PC-9 (cell line): ENCODE data around the gene ACO1. TPM values are rescaled to one million over a fixed set of nuclear protein-coding genes. Genes with fewer than 3 reads are reported as not detected.

Experiments
- BruUV-seq: library from RNA; stranded (reverse); fragments of 400-500 nt; replicated peaks from 2 replicates; lab custom pipeline; 2021; lab: Mats Ljungman, UMichigan
- CTCF ChIA-PET: fragments of 300-600 bp; sonication (Branson Sonifier 250); formaldehyde crosslinking; loops from one replicate; lab custom pipeline; 2022; ENCODE audit warnings: antibody characterized with exemption; lab: Charles Lee
- POLR2A ChIA-PET: fragments of 300-600 bp; sonication (Branson Sonifier 250); formaldehyde crosslinking; loops from one replicate; lab custom pipeline; 2022; ENCODE audit warnings: antibody characterized with exemption; ENCODE audit not compliant: unreplicated experiment; lab: Charles Lee
- DNase-seq, 2 experiments: peaks; one replicate each; pipeline versions ENCODE4 v3.0.0 to v3.0.0-alpha.2; 2015 to 2022; ENCODE audit warnings: mixed read lengths in 1 of 2
- H2AFZ ChIP-seq: fragments of 200-600 bp; sonication (generic); 2 replicates; pipeline ENCODE4 v1.8.1; 2017; ENCODE audit warnings: antibody characterized with exemption
- H3F3A ChIP-seq: fragments of 200-600 bp; sonication (generic); 2 replicates; pipeline ENCODE4 v1.8.1; 2017; ENCODE audit warnings: antibody characterized with exemption, mild to moderate bottlenecking, low read depth; ENCODE audit not compliant: insufficient read depth
- H3K27ac ChIP-seq: fragments of 200-600 bp; sonication (generic); 2 replicates; pipeline ENCODE4 v1.6.1; 2016; ENCODE audit warnings: mixed run types
- H3K27me3 ChIP-seq: fragments of 200-600 bp; sonication (generic); 2 replicates; pipeline ENCODE4 v1.6.1; 2016; ENCODE audit warnings: low read depth, mixed run types; ENCODE audit not compliant: insufficient read depth
- H3K36me3 ChIP-seq: fragments of 200-600 bp; sonication (generic); 2 replicates; pipeline ENCODE4 v1.6.1; 2016; ENCODE audit warnings: low read depth, mixed run types
- H3K4me1 ChIP-seq: fragments of 200-600 bp; sonication (generic); replicated peaks from 2 replicates; pipeline ENCODE4 v1.6.1; 2016; ENCODE audit warnings: mixed run types; ENCODE audit not compliant: insufficient read depth
- H3K4me2 ChIP-seq: fragments of 200-600 bp; sonication (generic); 2 replicates; pipeline ENCODE4 v1.6.1; 2017; ENCODE audit warnings: mixed run types
- H3K4me3 ChIP-seq: fragments of 200-600 bp; sonication (generic); 2 replicates; pipeline ENCODE4 v1.6.1; 2016; ENCODE audit warnings: mixed run types
- H3K79me2 ChIP-seq: fragments of 200-600 bp; sonication (generic); 2 replicates; pipeline ENCODE4 v1.6.1; 2017; ENCODE audit warnings: low read depth, mixed run types
- H3K9me2 ChIP-seq: fragments of 200-600 bp; sonication (generic); 2 replicates; pipeline ENCODE4 v1.8.1; 2017; ENCODE audit warnings: mild to moderate bottlenecking; ENCODE audit not compliant: insufficient read depth
- H3K9me3 ChIP-seq: fragments of 200-600 bp; sonication (generic); 2 replicates; pipeline ENCODE4 v1.8.1; 2016; ENCODE audit warnings: low read depth; ENCODE audit not compliant: insufficient read depth
- H4K20me1 ChIP-seq: fragments of 200-600 bp; sonication (generic); 2 replicates; pipeline ENCODE4 v1.8.1; 2017; ENCODE audit not compliant: insufficient read depth
- CTCF ChIP-seq: fragments of 200-600 bp; sonication (generic); conservative IDR thresholded peaks from 2 replicates; pipeline ENCODE4 v1.6.1; 2017; ENCODE audit warnings: mixed run types, antibody characterized with exemption, mild to moderate bottlenecking, moderate library complexity
- EZH2 ChIP-seq: fragments of 200-600 bp; sonication (generic); IDR thresholded peaks from 2 replicates; pipeline ENCODE4 v1.8.0; 2017; ENCODE audit warnings: antibody characterized with exemption, low read depth
- intact Hi-C: fragments of 100-400 bp; cut with micrococcal nuclease; formaldehyde crosslinking; loops from one replicate; pipeline ENCODE4 v1.10.0; 2022; ENCODE audit not compliant: unreplicated experiment
- total RNA-seq: library from RNA; stranded (reverse); gene quantifications from 2 replicates; pipeline ENCODE4 v1.2.3, GENCODE V29; 2021

The ACO1 gene
- total RNA-seq, 1 experiment from 2014 or later = 30.2 TPM

- CTCF ChIA-PET = no interaction called here
- DNase-seq = peak; percentile 20 to 41
- Histone ChIP-seq H3K4me2 (peak overlapping the region; percentile 28; the same call in 1 of the 2 replicates), H2AFZ (no peak overlapping the region), H3K79me2 (no peaks in the 10 kb centered on the region), H3K9me2 (no peaks in the 10 kb centered on the region), H3K4me3 (no peak overlapping the region), H3F3A (peaks cover 5% of the 10 kb centered on the region; the same call in 1 of the 2 replicates), H3K36me3 (no peaks in the 10 kb centered on the region), H3K4me1 (peaks cover 49% of the 10 kb centered on the region), H3K27me3 (no peaks in the 10 kb centered on the region), H3K27ac (peak overlapping the region; percentile 45), H3K9me3 (no peaks in the 10 kb centered on the region), H4K20me1 (no peaks in the 10 kb centered on the region)
- intact Hi-C loops = no loop called here
- TF ChIP-seq EZH2 (no peak), CTCF (no peak)
- POLR2A ChIA-PET = no interaction called here
- BruUV-seq = no TSS peak
Measured at GRCh38 chr9:32426278-32426939, 42.0 kb downstream of the ACO1 start.

GRCh38 chr9:32427111-32427873 is 42.8 kb downstream of the ACO1 start:
- Histone ChIP-seq H3K4me2 (no peak overlapping the region), H3K4me3 (no peak overlapping the region), H3K27ac (peak overlapping the region; percentile 45), H3K4me1 (peaks cover 49% of the 10 kb centered on the region), H2AFZ (no peak overlapping the region), H3K9me2 (no peaks in the 10 kb centered on the region), H3K9me3 (no peaks in the 10 kb centered on the region), H4K20me1 (no peaks in the 10 kb centered on the region), H3K27me3 (no peaks in the 10 kb centered on the region), H3F3A (peaks cover 5% of the 10 kb centered on the region; the same call in 1 of the 2 replicates), H3K36me3 (no peaks in the 10 kb centered on the region), H3K79me2 (no peaks in the 10 kb centered on the region)
- BruUV-seq = no TSS peak
- ChIA-PET CTCF (no interaction called here), POLR2A (interaction anchor here (0.6 to 0.7 kb wide), 3 partner anchors 99 to 806 kb away, joined by 5 to 27 read pairs (median 17); partner anchors contain the start of genes B4GALT1 and RIGI)
- TF ChIP-seq CTCF (no peak), EZH2 (no peak)
- peak; percentile 20 to 45 for DNase-seq
- intact Hi-C loops = no loop called here

- H3K4me1 ChIP-seq = peaks cover 29% of the 10 kb centered on the region
- no peaks in the 10 kb centered on the region for H3K27me3 ChIP-seq
Measured at GRCh38 chr9:32430720-32431119, 46.3 kb downstream of the ACO1 start.

More at GRCh38 chr9:32430720-32431119, 46.3 kb downstream of the ACO1 start:
- Histone ChIP-seq H4K20me1 (no peaks in the 10 kb centered on the region), H3K9me2 (no peaks in the 10 kb centered on the region), H3K4me3 (no peak overlapping the region; the same call in 1 of the 2 replicates), H3K36me3 (no peaks in the 10 kb centered on the region), H3K9me3 (no peaks in the 10 kb centered on the region), H3F3A (peaks cover 5% of the 10 kb centered on the region; the same call in 1 of the 2 replicates), H3K4me2 (peak overlapping the region; percentile 40), H3K27ac (peak overlapping the region; percentile 52), H2AFZ (no peak overlapping the region), H3K79me2 (no peaks in the 10 kb centered on the region)
- ChIA-PET POLR2A (interaction anchor here (0.6 to 0.7 kb wide), 2 partner anchors 96 to 120 kb away, joined by 3 read pairs; partner anchors contain the start of gene RIGI), CTCF (interaction anchor here (1.0 to 1.1 kb wide), 2 partner anchors 53 to 95 kb away, joined by 3 to 4 read pairs; no protein-coding TSS in a partner anchor)
- intact Hi-C loops = loop anchor here (2.0 kb wide), 2 partner anchors 46 to 96 kb away; partner anchors contain the start of genes ACO1 and RIGI
- no peak for TF ChIP-seq EZH2
- TF ChIP-seq CTCF = no peak
- BruUV-seq = no TSS peak
- peak in 1 of 2 experiments; percentile 59 for DNase-seq
